Breast epithelium (tissue), 4 donors: ENCODE results near the gene WSB1. TPM values are rescaled to one million over a fixed set of nuclear protein-coding genes. Genes with fewer than 3 reads are reported as not detected.

Source experiments
- DNase-seq, 2 donors: peaks; one replicate each; pipeline ENCODE4 v3.0.0-alpha.2; 2019; ENCODE audit warnings: low spot score in 2 of 2
- H3K27ac ChIP-seq, 2 donors: fragments of 200-600 bp; sonication (generic) in 1 of 2; one replicate each; pipeline ENCODE4 v1.5.1; 2016 to 2019; ENCODE audit warnings: mild to moderate bottlenecking in 1 of 2
- H3K27me3 ChIP-seq, 2 donors: fragments of 200-600 bp; sonication (generic) in 1 of 2; one replicate each; pipeline versions ENCODE4 v1.5.1 to v1.6.0; 2017 to 2019; ENCODE audit warnings: control low read depth in 1 of 2, mild to moderate bottlenecking in 1 of 2
- H3K36me3 ChIP-seq: fragments of 200-600 bp; one replicate; pipeline ENCODE4 v1.5.1; 2019
- H3K4me1 ChIP-seq, 2 donors: fragments of 200-600 bp; sonication (generic); one replicate each; pipeline ENCODE4 v1.5.1; 2016 to 2019; ENCODE audit warnings: control low read depth in 1 of 2
- H3K4me3 ChIP-seq, 3 donors: fragments of 200-600 bp; sonication (generic); 1 replicate in 2 of 3; 2 replicates in 1 of 3; pipeline ENCODE4 v1.5.1; 2016 to 2019; ENCODE audit warnings: mild to moderate bottlenecking in 3 of 3, moderate library complexity in 2 of 3
- H3K9me3 ChIP-seq, 2 donors: fragments of 200-600 bp; sonication (generic) in 1 of 2; one replicate each; pipeline ENCODE4 v1.5.1; 2016 to 2019; ENCODE audit warnings: control low read depth in 1 of 2
- CTCF ChIP-seq, 3 donors: fragments of 450-650 bp; IDR thresholded peaks; one replicate each; pipeline ENCODE4 v1.5.1; 2016 to 2017; ENCODE audit warnings: antibody characterized with exemption in 3 of 3, mild to moderate bottlenecking in 3 of 3, moderate library complexity in 3 of 3
- POLR2A ChIP-seq: fragments of 450-650 bp; IDR thresholded peaks from one replicate; pipeline ENCODE4 v1.6.1; 2016; ENCODE audit warnings: antibody characterized with exemption, mild to moderate bottlenecking, moderate library complexity
- POLR2AphosphoS5 ChIP-seq, 3 donors: sonication (generic); formaldehyde crosslinking; IDR thresholded peaks; one replicate each; pipeline ENCODE4 v1.6.1; 2017; ENCODE audit warnings: antibody characterized with exemption in 3 of 3
- intact Hi-C: fragments of 100-400 bp; cut with DNase I; formaldehyde crosslinking; loops from one replicate; pipeline ENCODE4 v1.15.1; 2023; ENCODE audit warnings: low total_unique reads
- total RNA-seq, 3 donors: library from RNA; depleted of rRNA; stranded (reverse); fragments of >200 nt; gene quantifications; one replicate each; pipeline ENCODE4 v1.1.0, GENCODE V29; 2016

Gene WSB1
- total RNA-seq, 3 donors from 2014 or later: 90.6 to 219 (median 160) TPM

- H3K27me3 ChIP-seq: no peaks in the 10 kb centered on the region
Observed at GRCh38 chr17:27341041-27341471, 47.1 kb downstream of the WSB1 start.

GRCh38 chr17:27342059-27342458, 48.1 kb downstream of the WSB1 start:
- DNase-seq: no peak
- intact Hi-C loops: loop anchor here (5.0 kb wide), 1 partner anchor 105 kb away; no protein-coding TSS in a partner anchor
- TF ChIP-seq POLR2AphosphoS5 (IDR thresholded peaks at IDR 0.05) (no peak), POLR2A (no peak), CTCF (IDR thresholded peaks at IDR 0.05) (no peak)
- Histone ChIP-seq H3K4me3 (no peak overlapping the region), H3K4me1 (no peaks in the 10 kb centered on the region), H3K27me3 (no peaks in the 10 kb centered on the region), H3K36me3 (no peaks in the 10 kb centered on the region), H3K27ac (no peak overlapping the region), H3K9me3 (no peaks in the 10 kb centered on the region)

More at GRCh38 chr17:27341041-27341471, 47.1 kb downstream of the WSB1 start:
- Histone ChIP-seq H3K36me3 (no peaks in the 10 kb centered on the region), H3K4me3 (no peak overlapping the region), H3K4me1 (no peaks in the 10 kb centered on the region), H3K9me3 (no peaks in the 10 kb centered on the region), H3K27ac (peak overlapping the region; percentile 17 to 59)
- no peak for DNase-seq
- TF ChIP-seq POLR2A: no peak
- no peak for TF ChIP-seq CTCF (IDR thresholded peaks at IDR 0.05)
- TF ChIP-seq POLR2AphosphoS5 (IDR thresholded peaks at IDR 0.05): no peak
- intact Hi-C loops: loop anchor here (5.0 kb wide), 1 partner anchor 104 kb away; no protein-coding TSS in a partner anchor

- Histone ChIP-seq H3K4me1 (no peaks in the 10 kb centered on the region), H3K36me3 (no peaks in the 10 kb centered on the region), H3K27me3 (no peaks in the 10 kb centered on the region), H3K4me3 (no peak overlapping the region), H3K9me3 (no peaks in the 10 kb centered on the region), H3K27ac (no peak overlapping the region)
- no peak for DNase-seq
- intact Hi-C loops: loop anchor here (5.0 kb wide), 1 partner anchor 106 kb away; no protein-coding TSS in a partner anchor
- no peak for TF ChIP-seq POLR2A
- no peak for TF ChIP-seq POLR2AphosphoS5 (IDR thresholded peaks at IDR 0.05)
- TF ChIP-seq CTCF (IDR thresholded peaks at IDR 0.05): no peak
Observed at GRCh38 chr17:27343294-27343693, 49.4 kb downstream of the WSB1 start.

DNA sequence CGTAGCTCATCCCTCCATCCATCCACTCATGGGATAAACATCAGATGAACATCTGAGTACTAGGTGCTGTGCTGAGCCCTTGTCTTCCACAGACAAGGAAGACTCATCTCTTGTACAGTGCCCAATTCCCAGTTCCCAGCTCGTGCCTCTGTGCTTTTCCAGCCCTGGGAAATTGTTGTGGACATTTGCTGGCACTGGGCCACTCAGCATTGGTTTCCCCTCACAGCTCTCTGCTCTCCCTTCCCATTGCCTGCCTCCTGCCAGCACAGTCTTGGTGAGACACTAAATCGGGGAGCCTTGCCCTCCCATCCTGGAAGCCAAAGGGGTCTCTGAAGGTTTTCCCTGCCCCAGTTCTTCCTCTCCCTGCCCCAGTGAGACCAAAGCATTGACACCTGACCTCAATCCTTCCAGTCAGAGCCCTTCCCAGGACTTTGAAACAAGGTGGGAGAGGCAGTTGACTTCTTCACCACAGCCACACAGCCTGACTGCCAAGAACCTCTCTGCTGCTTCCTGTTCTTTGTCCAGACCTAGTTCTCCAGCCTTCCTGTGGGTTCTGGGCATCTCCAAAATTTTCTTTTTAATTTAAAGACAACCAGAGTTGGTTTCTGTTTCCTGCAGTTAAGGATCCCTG, 50.2 kb downstream of the WSB1 start:
- no peaks in the 10 kb centered on the region for H3K36me3 ChIP-seq
- H3K9me3 ChIP-seq: no peaks in the 10 kb centered on the region
- no peak for TF ChIP-seq POLR2AphosphoS5 (IDR thresholded peaks at IDR 0.05)
- no peak for TF ChIP-seq POLR2A
- TF ChIP-seq CTCF (IDR thresholded peaks at IDR 0.05): no peak
- intact Hi-C loops: loop anchor here (5.0 kb wide), 1 partner anchor 107 kb away; no protein-coding TSS in a partner anchor
- H3K4me1 ChIP-seq: no peaks in the 10 kb centered on the region
- no peak overlapping the region for H3K4me3 ChIP-seq
- no peaks in the 10 kb centered on the region for H3K27me3 ChIP-seq
- H3K27ac ChIP-seq: peak overlapping the region; percentile 54 to 68
- no peak for DNase-seq

DNA sequence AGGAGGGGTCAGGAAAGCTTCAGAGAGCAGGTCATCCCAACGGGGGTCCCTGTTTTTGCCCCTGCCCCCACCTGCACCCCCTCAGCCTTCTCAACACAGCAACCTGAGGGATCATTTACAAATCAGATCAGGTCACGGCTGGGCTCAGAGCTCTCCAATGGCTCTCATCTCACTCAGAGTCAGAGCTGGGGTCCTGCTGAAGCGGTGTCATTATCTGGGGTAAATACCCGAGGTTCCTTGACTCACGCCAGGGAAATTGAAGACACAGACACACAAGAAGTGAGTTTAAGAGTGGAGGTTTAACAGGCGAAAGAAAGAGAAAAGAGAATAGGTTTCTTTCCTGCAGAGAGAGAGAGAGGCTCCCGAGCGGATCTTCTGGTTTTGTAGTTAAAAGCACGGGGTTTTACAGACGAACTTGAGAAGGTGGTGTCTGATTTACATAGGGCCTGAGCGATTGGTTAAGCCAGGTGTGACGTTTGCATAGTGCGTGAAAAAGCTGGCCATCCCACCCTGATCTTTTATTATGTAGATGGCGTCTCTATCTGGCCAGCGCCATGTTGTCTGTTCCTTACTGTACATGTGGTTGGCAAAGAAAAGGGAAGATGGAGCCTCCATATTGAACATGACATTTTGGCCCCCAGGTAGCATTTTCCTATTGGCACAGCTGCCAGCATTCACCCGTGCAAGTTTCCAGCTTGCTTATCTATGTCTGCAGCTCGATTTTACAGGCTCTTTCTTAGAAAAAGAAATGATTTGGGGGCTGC, 51.4 kb downstream of the WSB1 start:
- TF ChIP-seq CTCF (IDR thresholded peaks at IDR 0.05) (no peak), POLR2AphosphoS5 (IDR thresholded peaks at IDR 0.05) (no peak), POLR2A (no peak)
- intact Hi-C loops: no loop called here
- Histone ChIP-seq H3K9me3 (no peaks in the 10 kb centered on the region), H3K4me3 (no peak overlapping the region), H3K27me3 (no peaks in the 10 kb centered on the region), H3K36me3 (no peaks in the 10 kb centered on the region), H3K27ac (peak overlapping the region; percentile 7 to 54), H3K4me1 (no peaks in the 10 kb centered on the region)
- no peak for DNase-seq
